GM19438 (cell line): ENCODE measurements around the gene TUBB3.
"Not testable (repeated sequence)": the region's sequence is repeated elsewhere in the genome, so short reads cannot be mapped to it uniquely, and the experiment has no call there.

Source experiments
- ATAC-seq: cut with Tn5 transposase; IDR thresholded peaks from one replicate; pipeline ENCODE4 v1.9.1; 2021; ENCODE audit warnings: low read depth; ENCODE audit not compliant: unreplicated experiment

Gene TUBB3

GRCh38 chr16:89935620-89936019 is 12.5 kb downstream of the TUBB3 start:
- ATAC-seq = not testable (repeated sequence)

GRCh38 chr16:89936034-89936433 is 12.9 kb downstream of the TUBB3 start:
- ATAC-seq = no peak

GRCh38 chr16:89936508-89936907 is 13.4 kb downstream of the TUBB3 start:
- ATAC-seq = no peak

GRCh38 chr16:89936981-89937380 is 13.8 kb downstream of the TUBB3 start:
- ATAC-seq = no peak

GRCh38 chr16:89938175-89938885 is 15.2 kb downstream of the TUBB3 start:
- no peak for ATAC-seq

GRCh38 chr16:89944773-89945172 is 21.6 kb downstream of the TUBB3 start:
- no peak for ATAC-seq

GRCh38 chr16:89945654-89946053 is 22.5 kb downstream of the TUBB3 start:
- no peak for ATAC-seq

- ATAC-seq = no peak
These were observed 23.4 kb downstream of the TUBB3 start for GRCh38 chr16:89946515-89946914.

- no peak for ATAC-seq
These were observed 26.1 kb downstream of the TUBB3 start for GRCh38 chr16:89949121-89949742.

GRCh38 chr16:89949756-89950155 is 26.6 kb downstream of the TUBB3 start:
- ATAC-seq = no peak

- no peak for ATAC-seq
These were observed 28.4 kb downstream of the TUBB3 start for GRCh38 chr16:89951509-89951908.

- no peak for ATAC-seq
These were observed 28.9 kb downstream of the TUBB3 start for GRCh38 chr16:89952049-89952448.

- no peak for ATAC-seq
These were observed 29.4 kb downstream of the TUBB3 start for GRCh38 chr16:89952551-89952950.

- ATAC-seq = peak; percentile 68
These were observed 30.7 kb downstream of the TUBB3 start for GRCh38 chr16:89953671-89954406.

GRCh38 chr16:89954462-89954861 is 31.3 kb downstream of the TUBB3 start:
- no peak for ATAC-seq

GRCh38 chr16:89955001-89955685 is 32.0 kb downstream of the TUBB3 start:
- ATAC-seq = no peak

- no peak for ATAC-seq
These were observed 33.5 kb downstream of the TUBB3 start for GRCh38 chr16:89956505-89957215.

GRCh38 chr16:89957216-89957785 is 34.2 kb downstream of the TUBB3 start:
- ATAC-seq = no peak

- no peak for ATAC-seq
These were observed 34.9 kb downstream of the TUBB3 start for GRCh38 chr16:89958068-89958467.

GRCh38 chr16:89958596-89958995 is 35.5 kb downstream of the TUBB3 start:
- ATAC-seq = no peak
